ENCODE measurements around the gene RNASE1. TPM values are rescaled to one million over a fixed set of nuclear protein-coding genes. Genes with fewer than 3 reads are reported as not detected.

RNASE1 gene
- total and polyA plus RNA-seq, 9 of the 15 experiments (the other 6 are each of a cell fraction or from before 2014, with no cell fraction given): 6.4 to 33.3 (median 13.9) TPM

DNA sequence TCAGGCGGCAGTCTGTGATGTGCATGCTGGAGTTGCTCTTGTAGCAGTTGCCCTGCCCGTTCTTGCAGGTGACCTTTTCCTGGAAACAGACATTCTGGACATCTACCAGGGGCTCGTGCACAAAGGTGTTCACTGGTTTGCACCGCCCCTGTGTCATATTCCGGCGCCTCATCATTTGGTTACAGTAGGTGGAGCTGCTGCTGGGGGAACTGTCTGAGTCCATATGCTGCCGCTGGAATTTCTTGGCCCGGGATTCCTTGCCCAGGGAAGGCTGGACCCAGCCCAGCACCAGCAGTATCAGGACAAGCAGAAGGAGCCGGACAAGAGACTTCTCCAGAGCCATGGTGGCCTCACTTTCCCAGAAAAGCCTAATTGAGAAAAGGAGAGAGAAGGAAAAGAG lies 918 bp downstream of the RNASE1 start (continued):
- TF ChIP-seq, protein P1, sequence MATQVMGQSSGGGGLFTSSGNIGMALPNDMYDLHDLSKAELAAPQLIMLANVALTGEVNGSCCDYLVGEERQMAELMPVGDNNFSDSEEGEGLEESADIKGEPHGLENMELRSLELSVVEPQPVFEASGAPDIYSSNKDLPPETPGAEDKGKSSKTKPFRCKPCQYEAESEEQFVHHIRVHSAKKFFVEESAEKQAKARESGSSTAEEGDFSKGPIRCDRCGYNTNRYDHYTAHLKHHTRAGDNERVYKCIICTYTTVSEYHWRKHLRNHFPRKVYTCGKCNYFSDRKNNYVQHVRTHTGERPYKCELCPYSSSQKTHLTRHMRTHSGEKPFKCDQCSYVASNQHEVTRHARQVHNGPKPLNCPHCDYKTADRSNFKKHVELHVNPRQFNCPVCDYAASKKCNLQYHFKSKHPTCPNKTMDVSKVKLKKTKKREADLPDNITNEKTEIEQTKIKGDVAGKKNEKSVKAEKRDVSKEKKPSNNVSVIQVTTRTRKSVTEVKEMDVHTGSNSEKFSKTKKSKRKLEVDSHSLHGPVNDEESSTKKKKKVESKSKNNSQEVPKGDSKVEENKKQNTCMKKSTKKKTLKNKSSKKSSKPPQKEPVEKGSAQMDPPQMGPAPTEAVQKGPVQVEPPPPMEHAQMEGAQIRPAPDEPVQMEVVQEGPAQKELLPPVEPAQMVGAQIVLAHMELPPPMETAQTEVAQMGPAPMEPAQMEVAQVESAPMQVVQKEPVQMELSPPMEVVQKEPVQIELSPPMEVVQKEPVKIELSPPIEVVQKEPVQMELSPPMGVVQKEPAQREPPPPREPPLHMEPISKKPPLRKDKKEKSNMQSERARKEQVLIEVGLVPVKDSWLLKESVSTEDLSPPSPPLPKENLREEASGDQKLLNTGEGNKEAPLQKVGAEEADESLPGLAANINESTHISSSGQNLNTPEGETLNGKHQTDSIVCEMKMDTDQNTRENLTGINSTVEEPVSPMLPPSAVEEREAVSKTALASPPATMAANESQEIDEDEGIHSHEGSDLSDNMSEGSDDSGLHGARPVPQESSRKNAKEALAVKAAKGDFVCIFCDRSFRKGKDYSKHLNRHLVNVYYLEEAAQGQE (IDR thresholded peaks at IDR 0.05; ENCODE audit: borderline replicate concordance): peak; percentile 10; the same call in 1 of the 2 replicates
- TF ChIP-seq, protein P1 (CRISPR knock-in tag; IDR thresholded peaks at IDR 0.05; ENCODE audit: low read depth): no peak
- TF ChIP-seq CTBP1 (IDR thresholded peaks at IDR 0.05; ENCODE audit: borderline replicate concordance): 0 out of 2 replicates have a peak, but pooled peaks have one; percentile 10
- TF ChIP-seq TEAD4 (IDR thresholded peaks at IDR 0.05; ENCODE audit: low read length): 0 out of 2 replicates have a peak, but pooled peaks have one; percentile 10
- no peak for TF ChIP-seq TEAD4 (CRISPR knock-in tag; IDR thresholded peaks at IDR 0.05; ENCODE audit: borderline replicate concordance)
- no peak for TF ChIP-seq GATAD2A (IDR thresholded peaks at IDR 0.05)
- TF ChIP-seq CCAR2 (IDR thresholded peaks at IDR 0.05; ENCODE audit: low read depth, low read length): no peak
- TF ChIP-seq KDM5B (IDR thresholded peaks at IDR 0.05; ENCODE audit: insufficient replicate concordance, low read depth, low read length): peak; percentile 28
- TF ChIP-seq HDGF (IDR thresholded peaks at IDR 0.05): 0 out of 2 replicates have a peak, but pooled peaks have one; percentile 1
- TF ChIP-seq, protein P2, sequence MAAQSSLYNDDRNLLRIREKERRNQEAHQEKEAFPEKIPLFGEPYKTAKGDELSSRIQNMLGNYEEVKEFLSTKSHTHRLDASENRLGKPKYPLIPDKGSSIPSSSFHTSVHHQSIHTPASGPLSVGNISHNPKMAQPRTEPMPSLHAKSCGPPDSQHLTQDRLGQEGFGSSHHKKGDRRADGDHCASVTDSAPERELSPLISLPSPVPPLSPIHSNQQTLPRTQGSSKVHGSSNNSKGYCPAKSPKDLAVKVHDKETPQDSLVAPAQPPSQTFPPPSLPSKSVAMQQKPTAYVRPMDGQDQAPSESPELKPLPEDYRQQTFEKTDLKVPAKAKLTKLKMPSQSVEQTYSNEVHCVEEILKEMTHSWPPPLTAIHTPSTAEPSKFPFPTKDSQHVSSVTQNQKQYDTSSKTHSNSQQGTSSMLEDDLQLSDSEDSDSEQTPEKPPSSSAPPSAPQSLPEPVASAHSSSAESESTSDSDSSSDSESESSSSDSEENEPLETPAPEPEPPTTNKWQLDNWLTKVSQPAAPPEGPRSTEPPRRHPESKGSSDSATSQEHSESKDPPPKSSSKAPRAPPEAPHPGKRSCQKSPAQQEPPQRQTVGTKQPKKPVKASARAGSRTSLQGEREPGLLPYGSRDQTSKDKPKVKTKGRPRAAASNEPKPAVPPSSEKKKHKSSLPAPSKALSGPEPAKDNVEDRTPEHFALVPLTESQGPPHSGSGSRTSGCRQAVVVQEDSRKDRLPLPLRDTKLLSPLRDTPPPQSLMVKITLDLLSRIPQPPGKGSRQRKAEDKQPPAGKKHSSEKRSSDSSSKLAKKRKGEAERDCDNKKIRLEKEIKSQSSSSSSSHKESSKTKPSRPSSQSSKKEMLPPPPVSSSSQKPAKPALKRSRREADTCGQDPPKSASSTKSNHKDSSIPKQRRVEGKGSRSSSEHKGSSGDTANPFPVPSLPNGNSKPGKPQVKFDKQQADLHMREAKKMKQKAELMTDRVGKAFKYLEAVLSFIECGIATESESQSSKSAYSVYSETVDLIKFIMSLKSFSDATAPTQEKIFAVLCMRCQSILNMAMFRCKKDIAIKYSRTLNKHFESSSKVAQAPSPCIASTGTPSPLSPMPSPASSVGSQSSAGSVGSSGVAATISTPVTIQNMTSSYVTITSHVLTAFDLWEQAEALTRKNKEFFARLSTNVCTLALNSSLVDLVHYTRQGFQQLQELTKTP (IDR thresholded peaks at IDR 0.05; ENCODE audit: low read depth in 1 of 2, partially characterized antibody in 2 of 2): no peak
- 0 out of 2 replicates have a peak, but pooled peaks have one; percentile 9 for TF ChIP-seq BHLHE40 (IDR thresholded peaks at IDR 0.05; ENCODE audit: low read length)
- no peak for TF ChIP-seq ETV1 (tag; conservative IDR thresholded peaks at IDR 0.05; ENCODE audit: low read depth)

All from K562 (cell line).